Neural progenitor cell (in vitro differentiated cells): Measurements from ENCODE around the gene TCF7L2.

ENCODE experiments used
- EZH2 ChIP-seq: fragments of 200-600 bp; sonication (generic); IDR thresholded peaks from 2 replicates; pipeline ENCODE4 v1.6.1; 2017; ENCODE audit warnings: antibody characterized with exemption, mild to moderate bottlenecking, moderate library complexity
- TF ChIP-seq, protein P1 (sequence below): fragments of 200-600 bp; sonication (generic); IDR thresholded peaks from 2 replicates; pipeline ENCODE4 v1.5.1; 2017; ENCODE audit warnings: antibody characterized with exemption, mild to moderate bottlenecking

DNA sequence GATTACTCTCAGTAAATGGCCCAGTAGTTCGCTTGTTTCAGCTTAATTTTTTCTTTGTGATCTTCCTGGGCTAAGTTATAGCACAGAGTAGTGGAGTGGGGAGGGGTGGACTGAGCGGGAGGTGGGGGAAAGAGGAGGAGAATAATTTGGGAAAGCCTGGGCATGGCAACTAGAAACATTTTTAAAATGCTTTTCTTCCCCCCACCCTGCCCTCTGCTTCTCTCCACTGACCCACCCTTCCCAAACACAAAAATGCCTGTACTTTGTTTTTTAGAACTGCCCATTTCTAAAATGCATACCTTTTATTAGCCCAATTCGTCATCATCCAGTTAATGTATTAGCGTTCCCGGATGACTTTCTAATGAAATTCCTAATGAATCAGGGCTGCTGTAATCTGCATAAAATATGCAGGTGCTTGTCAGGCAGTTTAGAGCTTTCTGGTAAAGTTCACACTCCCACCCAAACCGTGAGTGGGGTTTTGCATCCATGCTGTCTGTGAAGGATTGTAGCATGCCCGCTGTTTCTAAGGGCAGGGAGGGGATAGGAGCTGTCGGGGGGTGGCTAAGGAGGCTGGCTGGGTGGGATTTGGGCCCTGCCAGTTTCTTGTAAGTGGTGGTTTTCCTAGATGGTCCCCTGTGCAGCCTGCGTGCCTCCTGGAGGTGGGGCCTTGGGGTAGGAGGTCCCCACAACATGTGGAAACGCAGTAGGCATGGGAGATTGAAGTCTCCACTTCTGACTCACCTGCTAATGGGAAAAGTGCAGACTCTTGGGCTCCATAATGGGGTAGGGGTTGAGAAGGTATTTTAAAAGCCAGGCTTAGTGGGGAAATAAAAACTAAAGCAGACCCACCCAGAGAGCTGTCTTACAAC, 190.3 kb downstream of the TCF7L2 start:
- TF ChIP-seq, protein P1, sequence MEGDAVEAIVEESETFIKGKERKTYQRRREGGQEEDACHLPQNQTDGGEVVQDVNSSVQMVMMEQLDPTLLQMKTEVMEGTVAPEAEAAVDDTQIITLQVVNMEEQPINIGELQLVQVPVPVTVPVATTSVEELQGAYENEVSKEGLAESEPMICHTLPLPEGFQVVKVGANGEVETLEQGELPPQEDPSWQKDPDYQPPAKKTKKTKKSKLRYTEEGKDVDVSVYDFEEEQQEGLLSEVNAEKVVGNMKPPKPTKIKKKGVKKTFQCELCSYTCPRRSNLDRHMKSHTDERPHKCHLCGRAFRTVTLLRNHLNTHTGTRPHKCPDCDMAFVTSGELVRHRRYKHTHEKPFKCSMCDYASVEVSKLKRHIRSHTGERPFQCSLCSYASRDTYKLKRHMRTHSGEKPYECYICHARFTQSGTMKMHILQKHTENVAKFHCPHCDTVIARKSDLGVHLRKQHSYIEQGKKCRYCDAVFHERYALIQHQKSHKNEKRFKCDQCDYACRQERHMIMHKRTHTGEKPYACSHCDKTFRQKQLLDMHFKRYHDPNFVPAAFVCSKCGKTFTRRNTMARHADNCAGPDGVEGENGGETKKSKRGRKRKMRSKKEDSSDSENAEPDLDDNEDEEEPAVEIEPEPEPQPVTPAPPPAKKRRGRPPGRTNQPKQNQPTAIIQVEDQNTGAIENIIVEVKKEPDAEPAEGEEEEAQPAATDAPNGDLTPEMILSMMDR = no peak
- no peak for TF ChIP-seq EZH2
